CD4-positive, alpha-beta T cell treated with Interleukin-1 beta for 1 hour (primary cell): Measurements from ENCODE around the gene CLEC4M.
A peak's percentile ranks its signal among the peaks of the same experiment; 100 is the strongest.
"Not testable (repeated sequence)": the region's sequence is repeated elsewhere in the genome, so short reads cannot be mapped to it uniquely, and the experiment has no call there.

Experiments used
- DNase-seq, 2 donors: peaks; one replicate each; pipeline ENCODE4 v3.0.0-alpha.2; 2020 to 2022

Gene CLEC4M

DNA sequence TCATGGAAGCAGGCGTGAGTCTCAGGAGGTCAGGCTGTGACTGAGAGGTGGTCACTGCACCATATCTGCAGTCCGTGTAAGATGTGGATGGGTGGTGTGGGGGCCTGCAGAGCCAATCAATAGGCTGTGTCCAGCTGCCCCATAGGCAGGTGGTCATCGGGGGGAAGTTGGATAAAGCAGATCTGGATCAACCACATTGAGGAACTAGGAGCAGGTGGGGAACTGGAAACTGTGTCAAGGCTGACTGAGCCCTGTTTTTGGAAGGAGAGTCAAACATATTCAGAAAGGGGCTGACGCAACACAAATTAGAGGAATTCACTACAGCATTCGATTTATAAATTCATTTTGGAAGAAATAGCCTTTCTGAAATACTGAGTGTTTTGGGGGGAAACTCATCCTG, 15.0 kb downstream of the CLEC4M start:
- DNase-seq, result no peak

DNA sequence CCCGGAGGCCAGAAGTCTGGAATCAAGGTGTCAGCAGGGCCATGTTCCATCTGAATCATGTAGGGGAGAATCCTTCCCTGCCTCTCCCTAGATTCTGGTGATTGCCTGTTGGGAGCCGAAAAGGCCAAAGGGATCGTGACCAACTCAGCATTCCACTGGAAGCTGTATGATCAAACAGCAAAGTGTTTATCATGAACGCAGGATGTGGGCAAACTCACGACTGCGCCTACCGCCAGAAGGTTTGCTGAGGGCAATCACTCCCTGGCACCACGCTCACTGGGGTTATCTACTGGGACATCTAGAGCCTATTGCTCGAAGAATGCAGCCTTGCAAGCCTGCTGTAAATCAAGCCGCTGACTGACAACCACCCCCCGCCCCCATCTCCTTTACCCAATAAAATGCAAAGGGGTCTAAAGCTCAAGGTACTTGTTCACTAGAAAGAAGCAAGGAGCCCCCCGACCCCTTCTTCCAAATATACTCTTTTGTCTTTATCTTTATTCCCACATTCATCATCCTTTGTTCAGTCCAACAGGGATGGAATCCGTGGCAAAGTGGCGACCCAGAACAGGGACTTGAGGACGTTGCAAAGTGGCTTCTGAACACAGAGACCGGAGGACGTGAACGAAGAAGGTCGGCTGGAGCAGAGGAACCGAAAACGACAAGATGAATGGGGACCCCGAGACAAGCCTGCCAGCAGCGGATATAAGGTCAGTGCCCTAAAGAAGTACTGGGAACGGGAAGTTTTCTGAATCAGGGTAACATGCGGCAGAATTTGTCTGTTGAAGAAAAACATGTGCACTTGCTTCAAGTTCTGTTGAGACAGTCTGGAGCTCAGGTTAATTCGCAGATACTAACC, 16.8 kb downstream of the CLEC4M start:
- DNase-seq, result no peak

DNA sequence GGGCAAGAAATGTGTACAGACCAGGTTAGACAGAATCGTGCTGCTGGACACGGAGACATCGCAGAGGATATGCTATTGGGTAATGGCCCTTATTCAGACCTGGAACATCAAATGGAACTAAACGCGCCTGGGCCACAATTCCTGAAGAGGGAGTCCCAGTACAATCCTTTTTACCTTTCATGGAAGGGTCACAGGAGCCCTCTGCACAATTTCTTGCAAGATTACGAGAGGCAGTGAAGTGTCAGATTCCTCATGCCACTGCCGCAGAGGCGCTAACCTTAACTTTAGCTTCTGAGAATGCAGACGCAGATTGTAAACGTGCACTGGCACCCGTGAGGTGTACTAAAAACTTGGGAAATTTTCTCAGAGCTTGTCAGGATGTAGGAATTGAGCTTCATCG, 18.1 kb downstream of the CLEC4M start:
- DNase-seq, result no peak

DNA sequence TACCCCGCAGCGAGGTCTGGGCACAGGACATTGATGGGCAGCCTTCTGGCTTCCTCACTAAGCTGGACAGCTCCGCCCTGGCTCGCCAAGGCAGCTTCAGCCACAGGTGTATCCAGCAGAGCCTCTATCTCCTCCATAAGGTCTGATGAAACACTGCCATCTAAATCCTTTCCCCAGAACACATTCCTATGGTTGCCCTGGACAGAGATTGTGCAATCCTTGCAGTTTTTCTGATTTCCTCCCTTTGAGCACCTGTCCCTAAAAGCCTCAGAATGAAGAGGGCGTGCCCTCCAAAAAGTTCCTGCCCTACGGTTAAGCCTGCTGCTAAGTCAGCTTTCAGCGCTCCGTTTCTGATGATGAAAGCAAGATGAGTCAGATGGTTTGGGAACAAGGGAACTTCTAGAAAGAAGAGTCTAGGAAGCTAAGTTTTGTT, 21.0 kb downstream of the CLEC4M start:
- peak in 1 of 2 donors; percentile 38 for DNase-seq

DNA sequence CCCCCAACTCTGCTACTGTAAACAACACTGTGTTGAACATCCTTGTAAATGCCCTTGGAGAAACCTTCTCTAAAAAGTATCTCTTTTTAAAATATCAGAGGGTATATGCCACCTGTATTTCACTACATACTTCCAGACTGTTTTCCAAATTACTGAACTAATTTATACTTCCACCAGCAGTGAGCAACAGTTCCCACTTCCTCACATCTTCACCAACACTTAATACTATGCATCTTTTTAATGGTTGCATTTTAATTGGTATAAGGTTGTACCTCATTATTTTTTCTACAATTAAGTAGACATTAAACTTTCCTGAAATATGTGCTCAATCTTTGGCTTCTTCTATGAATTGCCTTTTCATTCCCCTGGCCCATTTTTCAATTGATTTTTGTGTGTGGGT, 21.8 kb downstream of the CLEC4M start:
- DNase-seq, result no peak

DNA sequence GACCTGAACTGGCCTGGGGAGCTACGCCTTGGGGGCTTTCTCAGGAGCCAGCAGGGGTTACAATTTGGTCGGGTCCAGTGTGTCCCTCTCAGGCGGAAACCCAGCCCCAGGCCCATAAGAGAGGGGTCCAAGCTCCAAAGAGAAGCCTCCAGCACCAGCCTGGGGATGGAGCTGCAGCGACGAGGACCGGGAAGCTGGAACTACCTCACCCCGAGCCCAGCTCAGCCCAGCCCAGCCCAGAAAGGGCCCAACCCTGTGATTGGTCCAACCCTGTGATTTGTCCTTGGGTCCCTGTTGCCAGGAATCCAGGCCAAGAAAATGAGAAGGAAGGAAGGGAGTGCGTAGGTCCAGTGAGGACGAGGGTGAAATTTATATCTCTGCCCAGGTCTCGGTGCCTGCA, 24.1 kb downstream of the CLEC4M start:
- no peak for DNase-seq

DNA sequence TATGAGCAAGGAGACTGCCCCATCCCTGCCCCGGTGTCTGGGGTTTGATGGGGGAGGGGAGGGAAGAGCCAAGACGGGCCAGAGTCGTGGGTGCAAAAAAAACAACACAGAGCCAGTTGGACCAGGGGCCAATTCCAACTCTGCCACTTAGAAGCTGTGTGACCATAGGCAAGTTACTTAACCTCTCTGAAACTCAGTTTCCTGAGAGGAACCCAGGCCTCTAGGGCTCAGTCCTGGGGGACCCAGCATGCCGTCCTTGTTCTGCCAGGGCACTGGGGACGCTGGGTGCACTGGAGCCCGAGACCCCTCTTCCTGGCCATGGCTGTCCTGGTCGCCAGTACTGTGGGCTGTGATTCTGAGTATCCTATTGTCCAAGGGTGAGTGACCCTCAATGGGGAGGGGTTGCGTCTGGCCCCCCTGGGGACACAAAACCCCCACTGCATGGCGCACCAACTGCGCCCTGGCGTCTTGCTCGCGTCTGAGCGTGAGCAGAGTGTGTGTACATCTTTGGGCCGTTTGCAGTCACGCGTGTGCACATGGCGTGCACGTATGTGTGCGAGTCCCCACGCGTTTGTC, 24.6 kb downstream of the CLEC4M start:
- DNase-seq, result no peak

DNA sequence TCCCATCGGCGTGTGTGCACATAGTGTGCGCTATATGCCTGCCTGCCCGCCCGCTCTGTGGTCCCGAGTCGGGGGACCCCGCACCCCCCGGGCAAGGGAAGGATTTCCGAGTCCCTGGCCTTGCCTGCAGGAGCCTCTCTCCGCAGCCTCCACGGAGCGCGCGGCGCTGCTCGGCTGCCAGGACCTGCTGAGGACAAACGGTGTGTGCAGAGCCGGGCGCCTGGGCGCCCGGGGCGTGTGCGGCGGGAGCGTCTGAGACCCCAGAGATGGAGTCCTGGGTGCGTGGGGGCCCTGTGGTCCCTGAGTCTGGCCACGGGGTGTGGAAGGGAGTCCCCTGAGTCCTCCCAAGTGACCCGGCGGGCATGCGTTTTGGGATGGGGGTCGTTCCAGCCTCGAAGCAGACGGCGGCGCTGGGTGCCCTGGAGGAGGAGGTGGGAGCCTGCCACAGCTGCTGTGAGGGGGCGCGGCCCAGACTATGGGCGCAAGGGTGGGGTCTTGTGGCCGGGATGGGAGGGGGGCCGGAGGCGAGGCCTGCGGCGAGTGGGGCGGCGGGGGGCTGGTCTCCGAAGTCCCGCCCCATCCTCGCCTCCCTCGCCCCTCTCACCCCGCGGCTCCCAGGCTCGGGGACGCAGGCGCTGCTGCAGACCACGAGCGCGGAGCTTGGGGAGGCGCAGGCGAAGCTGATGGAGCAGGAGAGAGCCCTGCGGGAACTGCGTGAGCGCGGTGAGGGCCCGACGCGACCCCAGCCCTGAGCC, 25.3 kb downstream of the CLEC4M start:
- DNase-seq, result no peak

DNA sequence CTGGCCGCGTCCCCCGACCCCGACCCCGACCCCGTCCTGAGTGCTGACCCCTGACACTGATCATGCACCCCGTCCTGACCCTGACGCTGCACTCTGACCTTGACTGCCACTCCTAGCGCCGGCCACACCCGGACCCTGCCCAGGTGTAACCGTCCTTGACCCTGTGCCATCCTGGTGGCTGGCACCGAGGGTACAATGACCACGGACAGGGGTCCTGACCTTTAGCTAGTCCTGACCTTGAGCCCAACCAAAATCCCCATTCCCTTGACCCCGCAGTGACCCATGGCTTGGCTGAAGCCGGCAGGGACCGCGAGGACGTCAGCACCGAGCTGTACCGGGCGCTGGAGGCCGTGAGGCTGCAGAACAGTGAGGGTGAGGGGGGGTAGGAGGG, 25.9 kb downstream of the CLEC4M start:
- no peak for DNase-seq

DNA sequence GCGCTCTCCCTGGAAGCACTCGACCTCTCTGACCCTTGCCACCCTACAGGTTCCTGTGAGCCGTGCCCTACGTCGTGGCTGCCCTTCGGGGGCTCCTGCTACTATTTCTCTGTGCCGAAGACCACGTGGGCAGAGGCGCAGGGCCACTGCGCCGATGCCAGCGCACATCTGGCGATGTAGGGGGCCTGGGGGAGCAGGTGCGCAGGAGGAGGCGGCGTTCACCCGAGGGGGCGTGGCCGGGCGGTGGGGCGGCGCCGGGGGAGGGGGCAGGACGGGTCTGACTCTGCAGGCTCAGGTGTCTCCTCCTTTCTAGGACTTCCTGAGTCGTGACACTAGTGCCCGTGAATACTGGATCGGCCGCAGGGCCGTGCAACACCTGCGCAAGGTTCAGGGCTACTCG, 26.4 kb downstream of the CLEC4M start:
- DNase-seq, result peak; percentile 41 to 62

DNA sequence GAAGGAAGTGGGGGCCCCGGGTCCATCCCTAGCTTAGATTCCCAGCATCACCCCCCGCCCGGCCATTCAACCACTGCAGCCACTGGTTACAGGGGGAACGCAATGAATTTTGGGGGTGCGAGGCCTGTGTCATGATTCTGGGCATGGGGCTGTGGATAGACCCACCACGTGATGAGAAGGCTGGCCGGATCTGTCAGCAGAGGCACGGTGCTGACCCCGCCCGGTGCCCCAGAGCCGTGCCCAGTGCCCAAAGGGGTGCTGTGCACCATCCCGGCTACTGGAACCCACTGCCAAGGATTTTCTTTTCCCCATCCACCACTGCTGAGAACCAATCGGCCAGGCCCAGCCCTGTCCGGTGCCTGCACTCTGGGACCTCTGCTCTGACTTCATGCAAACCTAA, 27.4 kb downstream of the CLEC4M start:
- DNase-seq, result no peak

DNA sequence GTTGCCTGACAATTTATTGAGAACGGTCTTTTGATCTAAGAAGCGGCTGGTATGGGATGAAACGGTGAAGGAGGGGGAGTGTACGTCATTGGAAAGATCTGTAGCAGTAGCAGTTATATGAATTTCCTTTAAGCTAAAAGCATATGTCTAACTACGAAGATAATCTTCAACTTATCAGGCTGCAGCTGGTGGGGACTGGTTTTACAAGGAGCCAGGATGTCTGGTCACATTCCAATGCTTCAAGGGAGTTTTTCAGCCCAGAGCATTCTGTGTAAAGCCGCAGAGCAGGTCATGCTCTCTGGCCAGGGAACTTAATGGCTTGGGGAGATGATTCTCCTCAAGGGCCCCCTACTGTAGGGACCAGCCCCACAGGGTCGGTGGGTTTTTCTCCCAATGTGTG, 29.2 kb downstream of the CLEC4M start:
- DNase-seq, result no peak

DNA sequence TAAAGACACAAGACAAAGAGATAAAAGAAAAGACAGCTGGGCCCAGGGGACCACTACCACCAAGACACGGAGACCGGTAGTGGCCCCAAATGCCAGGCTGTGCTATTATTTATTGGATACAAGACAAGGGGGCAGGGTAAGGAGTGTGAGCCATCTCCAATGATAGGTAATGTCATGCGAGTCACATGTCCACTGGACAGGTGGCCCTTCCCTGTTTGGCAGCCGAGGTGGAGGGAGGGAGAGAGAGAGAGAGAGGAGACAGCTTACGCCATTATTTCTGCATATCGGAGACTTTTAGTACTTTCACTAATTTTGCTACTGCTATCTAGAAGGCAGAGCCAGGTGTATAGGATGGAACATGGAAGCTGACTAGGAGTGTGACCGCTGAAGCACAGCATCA, 29.7 kb downstream of the CLEC4M start:
- DNase-seq, result not testable (repeated sequence)

DNA sequence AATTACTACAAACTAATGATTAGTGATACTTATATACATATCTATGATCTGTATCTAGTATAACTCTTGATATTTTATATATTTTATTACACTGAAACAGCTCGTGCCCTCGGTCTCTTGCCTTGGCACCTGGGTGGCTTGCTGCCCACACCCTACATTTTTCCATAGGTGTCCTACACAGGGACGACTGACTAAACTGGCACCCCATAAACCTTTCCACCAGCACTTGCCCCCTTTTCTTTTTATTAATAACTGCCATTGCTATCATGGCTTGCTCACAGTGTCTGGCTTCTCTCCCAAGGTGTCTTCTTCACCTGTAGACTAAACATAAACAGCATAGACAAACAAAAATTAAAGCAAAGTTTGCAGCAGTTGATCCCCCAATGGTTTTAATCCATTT, 30.4 kb downstream of the CLEC4M start:
- DNase-seq, result no peak

DNA sequence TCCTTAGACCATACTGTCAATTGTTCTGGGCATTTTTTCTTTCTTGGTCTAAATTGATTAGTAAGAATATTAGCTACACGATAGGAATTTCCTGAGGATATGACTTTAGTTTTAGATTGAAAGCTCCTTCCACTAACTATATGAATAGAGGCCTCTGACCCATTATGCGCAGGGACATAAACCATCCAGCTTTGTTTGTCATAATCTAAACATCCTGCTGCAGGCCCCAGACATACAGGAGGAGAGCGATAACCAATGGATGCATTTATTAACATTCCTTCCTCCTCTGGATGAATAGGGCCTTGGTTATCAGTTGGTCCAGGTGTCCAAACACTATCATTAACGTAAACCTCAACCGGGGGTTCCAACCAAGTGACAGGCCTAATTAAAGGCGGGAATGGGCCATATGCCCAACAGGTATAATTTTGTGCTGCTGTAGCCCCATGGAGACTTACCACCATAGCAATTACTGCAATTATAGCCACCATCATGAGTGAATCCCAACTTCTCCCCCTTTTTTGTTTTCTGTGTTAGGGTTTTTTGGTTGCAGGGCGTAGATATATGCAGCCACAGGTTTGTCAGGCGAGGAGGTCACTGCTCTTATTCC, 32.6 kb downstream of the CLEC4M start:
- no peak for DNase-seq

DNA sequence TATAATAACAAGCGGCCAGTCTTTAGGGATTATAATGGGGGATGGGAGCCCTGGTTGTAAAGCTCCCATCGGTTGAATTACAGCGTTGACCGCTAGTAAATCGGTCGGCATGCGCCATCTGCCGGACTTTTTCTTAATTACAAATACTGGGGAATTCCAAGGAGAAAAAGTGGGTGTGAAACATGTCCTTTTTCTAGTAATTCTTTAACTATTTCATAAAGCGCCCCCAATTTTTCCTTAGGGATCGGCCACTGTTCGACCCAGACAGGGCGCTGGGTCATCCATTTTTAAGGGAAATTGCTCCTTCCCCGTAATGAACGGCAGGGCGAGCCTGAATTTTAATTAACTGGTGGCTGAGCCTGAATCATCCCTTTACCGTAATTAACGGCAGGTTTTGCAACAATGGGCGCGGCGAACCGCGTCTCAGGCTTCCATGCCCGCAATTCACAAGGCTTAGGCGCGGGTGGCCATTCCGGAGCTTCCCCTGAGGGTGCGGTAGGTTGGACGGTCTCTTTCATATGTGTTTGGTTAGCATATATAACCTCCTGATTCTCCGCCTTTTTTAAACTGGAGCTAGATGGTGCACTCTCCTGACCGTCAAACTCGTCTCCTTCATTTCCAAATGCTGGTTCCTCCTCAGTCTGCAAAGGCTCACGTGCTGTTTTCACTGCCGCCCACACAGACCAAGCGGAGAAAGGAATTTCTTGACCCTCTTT, 36.8 kb downstream of the CLEC4M start:
- peak; percentile 54 to 77 for DNase-seq

DNA sequence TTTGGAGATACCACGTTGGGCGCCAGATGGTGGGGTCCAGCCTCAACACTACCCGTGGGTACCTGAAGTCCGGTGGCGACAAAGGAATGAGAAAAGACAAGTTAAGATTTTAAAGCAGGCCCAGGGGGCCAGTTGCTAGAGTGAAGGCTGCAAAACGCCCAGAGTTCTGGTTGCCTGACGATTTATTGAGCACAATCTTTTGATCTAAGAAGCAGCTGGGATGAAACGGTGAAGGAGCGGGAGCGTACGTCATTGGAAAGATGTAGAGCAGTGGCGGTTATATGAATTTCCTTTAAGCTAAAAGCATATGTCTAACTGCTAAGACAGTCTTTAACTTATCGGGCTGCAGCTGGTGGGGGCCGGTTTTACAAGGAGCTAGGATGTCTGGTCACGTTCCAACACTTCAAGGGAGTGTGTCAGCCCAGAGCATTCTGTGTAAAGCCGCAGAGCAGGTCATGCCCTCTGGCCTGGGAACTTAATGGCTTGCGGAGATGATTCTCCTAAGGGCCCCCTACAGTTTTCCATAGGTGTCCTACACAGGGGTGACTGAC, 38.1 kb downstream of the CLEC4M start:
- no peak for DNase-seq

DNA sequence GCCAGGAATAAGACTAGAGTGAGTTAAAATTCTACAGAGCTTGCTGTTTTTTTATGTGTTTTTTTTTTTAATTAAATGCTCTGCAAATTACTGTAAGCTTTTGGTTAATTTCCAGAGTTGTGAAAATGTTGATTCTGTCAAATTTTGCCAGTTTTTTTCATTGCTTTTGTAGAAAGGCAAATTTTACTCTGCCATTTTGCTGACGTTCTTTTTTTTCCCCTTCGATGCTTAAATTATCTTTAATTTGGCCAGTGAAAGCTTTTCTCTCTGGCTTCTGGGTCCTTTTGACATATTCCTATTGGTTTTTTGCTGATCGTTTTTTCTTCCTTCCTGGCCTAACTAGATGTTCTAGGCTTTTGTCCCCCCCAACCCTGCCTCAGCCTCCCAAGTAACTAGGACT, 43.2 kb downstream of the CLEC4M start:
- DNase-seq, result no peak

DNA sequence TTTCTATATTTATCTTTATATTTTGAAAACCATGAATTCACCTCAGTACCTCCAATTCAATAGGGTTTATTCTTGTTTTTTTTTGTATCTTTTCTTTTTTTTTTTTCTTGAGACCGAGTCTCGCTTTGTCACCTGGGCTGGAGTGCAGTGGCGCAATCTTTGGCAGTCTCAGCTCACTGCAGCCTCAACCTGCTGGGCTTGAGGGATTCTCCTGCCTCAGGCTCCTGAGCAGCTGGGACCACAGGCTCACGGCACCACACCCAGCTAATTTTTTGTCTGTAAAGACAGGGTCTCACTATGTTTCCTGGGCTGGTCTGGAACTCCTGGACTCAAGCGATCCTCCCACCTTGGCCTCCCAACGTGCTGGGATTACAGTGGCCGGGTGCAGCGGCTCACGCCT, 43.8 kb downstream of the CLEC4M start:
- no peak for DNase-seq

DNA sequence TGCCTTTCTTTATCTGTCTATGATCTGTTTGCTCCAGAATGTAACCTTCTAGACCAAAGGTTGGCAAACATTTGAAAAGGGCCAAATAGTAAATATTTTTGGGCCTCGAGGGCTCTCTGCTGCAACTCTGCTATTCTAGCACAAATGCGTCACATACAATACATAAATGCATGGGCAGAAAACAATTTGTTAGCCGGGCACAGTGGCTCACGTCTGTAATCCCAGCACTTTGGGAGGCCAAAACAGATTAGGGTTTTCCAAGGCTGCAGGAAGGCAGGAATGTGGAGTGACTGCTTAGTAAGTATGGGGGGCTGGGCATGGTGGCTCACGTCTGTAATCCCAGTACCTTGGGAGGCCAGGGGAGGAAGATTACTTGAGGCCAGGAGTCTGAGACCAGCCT, 45.1 kb downstream of the CLEC4M start:
- no peak for DNase-seq

DNA sequence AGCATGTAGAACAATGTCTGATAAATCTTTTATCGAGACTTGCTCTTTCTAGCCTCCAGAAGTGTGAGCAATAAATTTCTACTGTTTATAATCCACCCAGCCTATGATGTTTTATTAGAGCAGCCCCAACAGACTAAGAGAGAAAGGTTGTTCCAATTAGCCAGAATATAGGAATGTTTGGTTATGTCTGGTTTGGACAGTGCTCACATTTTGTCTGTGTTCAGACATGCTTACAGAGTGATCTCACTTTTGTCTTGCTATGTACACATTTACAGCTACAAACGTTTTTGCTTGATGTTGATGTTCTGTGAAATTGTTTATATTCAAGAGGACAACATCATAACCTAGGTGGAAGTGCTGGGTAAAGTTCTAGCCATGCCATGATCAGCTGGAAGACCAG, 48.9 kb downstream of the CLEC4M start:
- DNase-seq, result no peak

DNA sequence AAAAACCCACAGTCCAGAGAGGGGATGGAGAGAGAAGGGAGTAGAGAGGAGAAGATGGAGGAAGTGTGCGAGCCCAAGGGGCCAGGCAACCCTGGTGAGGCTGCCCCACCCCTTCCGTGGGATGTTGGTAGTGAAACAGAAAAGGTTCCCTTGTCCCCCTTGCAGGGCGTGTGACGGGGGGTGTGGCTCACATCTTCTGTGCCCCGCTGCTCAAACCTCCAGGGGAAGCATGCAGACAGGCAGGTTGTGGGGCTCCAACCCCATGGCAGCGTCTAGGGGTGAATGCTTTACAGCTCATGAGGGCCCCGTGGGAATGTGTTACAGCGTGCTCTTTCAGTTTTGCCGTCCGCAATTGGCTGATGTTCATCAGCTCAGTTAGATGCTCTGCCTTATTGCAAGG, 52.3 kb downstream of the CLEC4M start:
- peak in 1 of 2 donors; percentile 55 for DNase-seq

DNA sequence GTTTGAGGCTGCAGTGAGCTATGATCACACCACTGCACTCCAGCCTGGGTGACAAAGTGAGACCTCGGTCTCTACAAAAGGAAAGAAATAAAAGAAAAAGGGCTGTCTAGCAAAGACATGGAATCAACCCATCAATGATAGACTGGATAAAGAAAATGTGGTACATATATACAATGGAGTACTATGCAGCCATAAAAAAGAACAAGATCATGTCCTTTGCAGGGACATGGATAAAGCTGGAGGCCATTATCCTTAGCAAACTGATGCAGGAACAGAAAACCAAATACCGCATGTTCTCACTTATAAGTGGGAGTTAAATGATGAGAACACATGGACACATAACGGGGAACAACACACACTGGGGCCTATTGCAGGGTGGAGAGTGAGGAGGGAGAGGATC, 53.0 kb downstream of the CLEC4M start:
- not testable (repeated sequence) for DNase-seq
